Measurements from ENCODE around the gene XIRP2. TPM values are rescaled to one million over a fixed set of nuclear protein-coding genes. Genes with fewer than 3 reads are reported as not detected.

The XIRP2 gene
- total and polyA plus RNA-seq, 2 of the 13 experiments (the other 11 are each of a cell fraction or from before 2014, with no cell fraction given) = 0.04 to 0.05 TPM

GRCh38 chr2:166957686-166958085 lies 69.4 kb downstream of the XIRP2 start:
- FAIRE-seq (no peak), ATAC-seq (peak; percentile 86), DNase-seq (ENCODE audit: low spot score) (peak; percentile 6)
- Histone ChIP-seq H3K4me2 (ENCODE audit: low read depth, low read length) (no peak overlapping the region), H3K27me3 (ENCODE audit: control insufficient read depth in 1 of 2, insufficient read depth in 2 of 2, low read length in 2 of 2) (no peaks in the 10 kb centered on the region), H3K4me1 (ENCODE audit: insufficient read depth, low read length) (0 out of 2 replicates have a peak, but pooled peaks cover 5% of the 10 kb centered on the region), H3K36me3 (replicated peaks in 1 of 2; ENCODE audit: control insufficient read depth in 1 of 2, insufficient read depth in 2 of 2, low read length in 2 of 2) (no peaks in the 10 kb centered on the region), H3K79me2 (ENCODE audit: insufficient read depth, low read length) (no peaks in the 10 kb centered on the region), H4K20me1 (ENCODE audit: insufficient read depth, low read length) (no peaks in the 10 kb centered on the region), H2AFZ (ENCODE audit: low read length) (no peak overlapping the region), H3K4me3 (replicated peaks in 1 of 3; ENCODE audit: insufficient read depth in 1 of 3, low read depth in 2 of 3, low read length in 3 of 3) (no peak overlapping the region), H3K9me3 (ENCODE audit: low read length) (no peaks in the 10 kb centered on the region), H3K27ac (ENCODE audit: extremely low read length, insufficient read depth, low read length) (no peak overlapping the region), H3K9ac (ENCODE audit: insufficient read depth, low read depth, low read length) (no peak overlapping the region)
- intact Hi-C loops (cut with micrococcal nuclease; ENCODE audit: unreplicated experiment) = no loop called here
- BruUV-seq (replicated peaks) = no TSS peak
- 1% methylated on average over 3 of the region's 3 CpGs for WGBS (ENCODE audit: low lambda C conversion rate)
- CTCF ChIA-PET (ENCODE audit: low intra/inter-chr PET ratio, low total read pairs) = no interaction called here
- in situ Hi-C loops (cut with HindIII; ENCODE audit: extremely low pct_ligation_motif_present, low pct_unique_long_range_greater_than_20kb) = no loop called here
- POLR2A ChIA-PET = no interaction called here
- TF ChIP-seq ZNF782 (CRISPR knock-in tag; IDR thresholded peaks at IDR 0.05; ENCODE audit: borderline replicate concordance) = no peak
- no peak for TF ChIP-seq ATF7-NPFF (CRISPR knock-in tag; IDR thresholded peaks at IDR 0.05; ENCODE audit: low read depth)
- TF ChIP-seq ZNF780A (CRISPR knock-in tag; IDR thresholded peaks at IDR 0.05) = no peak
- no peak for TF ChIP-seq ZNF468 (CRISPR knock-in tag; IDR thresholded peaks at IDR 0.05)
- no peak for TF ChIP-seq SKI (IDR thresholded peaks at IDR 0.05; ENCODE audit: partially characterized antibody)
- no peak for TF ChIP-seq GABPA (IDR thresholded peaks at IDR 0.05; ENCODE audit: low read depth, low read length)
- peak; percentile 58; the same call in 1 of the 2 replicates for TF ChIP-seq GABPA (CRISPR knock-in tag; IDR thresholded peaks at IDR 0.05; ENCODE audit: low read depth)
- no peak for TF ChIP-seq REPIN1 (CRISPR knock-in tag; IDR thresholded peaks at IDR 0.05; ENCODE audit: borderline replicate concordance, low read depth)
- no peak for TF ChIP-seq MIXL1 (CRISPR knock-in tag; IDR thresholded peaks at IDR 0.05)
- no peak for TF ChIP-seq ZBTB34 (CRISPR knock-in tag; IDR thresholded peaks at IDR 0.05)
- TF ChIP-seq REST (IDR thresholded peaks at IDR 0.05; ENCODE audit: borderline replicate concordance in 1 of 2, low read depth in 1 of 2, low read length in 2 of 2) = no peak
- no peak for TF ChIP-seq TEF (CRISPR knock-in tag; IDR thresholded peaks at IDR 0.05)
- TF ChIP-seq ZNF335 (CRISPR knock-in tag; IDR thresholded peaks at IDR 0.05) = no peak
- TF ChIP-seq JUNB (CRISPR knock-in tag; IDR thresholded peaks at IDR 0.05; ENCODE audit: borderline replicate concordance) = no peak
- TF ChIP-seq DPF2 (CRISPR knock-in tag; IDR thresholded peaks at IDR 0.05; ENCODE audit: borderline replicate concordance, low read depth) = no peak
- no peak for TF ChIP-seq ZNF639 (CRISPR knock-in tag; conservative IDR thresholded peaks at IDR 0.05)
- no peak for TF ChIP-seq ZNF414 (CRISPR knock-in tag; IDR thresholded peaks at IDR 0.05)
- TF ChIP-seq ONECUT2 (CRISPR knock-in tag; IDR thresholded peaks at IDR 0.05) = peak; percentile 44; the same call in 1 of the 2 replicates
